HG03025 (cell line): Measurements from ENCODE around the gene NEUROG2.
"Not testable (repeated sequence)": the region's sequence is repeated elsewhere in the genome, so short reads cannot be mapped to it uniquely, and the experiment has no call there.

Experiments
- ATAC-seq: cut with Tn5 transposase; IDR thresholded peaks from one replicate; pipeline ENCODE4 v1.9.1; 2021; ENCODE audit warnings: mild to moderate bottlenecking, moderate library complexity; ENCODE audit not compliant: unreplicated experiment, low FRiP score

Gene NEUROG2

GRCh38 chr4:112502871-112503270, 13.1 kb downstream of the NEUROG2 start:
- no peak for ATAC-seq

- ATAC-seq: no peak
Measured at GRCh38 chr4:112492321-112492720, 23.7 kb downstream of the NEUROG2 start.

GRCh38 chr4:112490808-112491207, 25.2 kb downstream of the NEUROG2 start:
- ATAC-seq: not testable (repeated sequence)

GRCh38 chr4:112485930-112486329, 30.1 kb downstream of the NEUROG2 start:
- no peak for ATAC-seq

GRCh38 chr4:112473985-112474384, 42.0 kb downstream of the NEUROG2 start:
- no peak for ATAC-seq

GRCh38 chr4:112472318-112472717, 43.7 kb downstream of the NEUROG2 start:
- no peak for ATAC-seq
